ENCODE data around the gene GBX2.

GBX2 gene

DNA sequence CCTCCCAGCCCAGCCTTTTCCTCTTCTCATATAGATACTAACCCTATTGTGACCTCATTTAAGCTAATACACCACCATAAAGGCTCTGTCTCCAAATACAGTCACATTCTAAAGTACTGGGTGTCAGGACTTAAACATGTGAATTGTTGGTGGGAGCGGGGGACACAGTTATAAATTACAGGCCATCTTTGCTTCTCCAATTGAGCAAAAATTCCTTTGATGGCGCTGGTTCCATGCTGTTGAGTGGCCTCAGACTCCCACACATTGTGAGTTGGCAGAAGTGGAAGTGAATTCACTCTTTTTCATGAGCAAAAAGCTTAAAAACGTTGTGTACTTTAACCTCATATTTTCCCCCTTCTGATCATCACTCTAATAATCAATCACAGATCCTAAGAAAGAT is 46.0 kb downstream of the GBX2 start:
- no peak for DNase-seq (ENCODE audit: low read depth in 1 of 2, low spot score in 1 of 2)
- Histone ChIP-seq H3K27ac (replicated peaks) (no peak overlapping the region), H3K27me3 (ENCODE audit: insufficient read depth, poor library complexity, severe bottlenecking) (no peaks in the 10 kb centered on the region), H3K4me3 (replicated peaks; ENCODE audit: insufficient read depth, low read length) (no peak overlapping the region)
- TF ChIP-seq REST (IDR thresholded peaks at IDR 0.05; ENCODE audit: insufficient replicate concordance, low read depth) = no peak
- TF ChIP-seq CTCF (IDR thresholded peaks at IDR 0.05; ENCODE audit: insufficient read depth, low read length) = no peak
- TF ChIP-seq SPI1 (IDR thresholded peaks at IDR 0.05; ENCODE audit: borderline replicate concordance, low read depth) = no peak
- no peak for TF ChIP-seq POLR2AphosphoS5 (IDR thresholded peaks at IDR 0.05; ENCODE audit: low read depth)
- TF ChIP-seq GABPA (IDR thresholded peaks at IDR 0.05; ENCODE audit: low read depth) = no peak

DNA sequence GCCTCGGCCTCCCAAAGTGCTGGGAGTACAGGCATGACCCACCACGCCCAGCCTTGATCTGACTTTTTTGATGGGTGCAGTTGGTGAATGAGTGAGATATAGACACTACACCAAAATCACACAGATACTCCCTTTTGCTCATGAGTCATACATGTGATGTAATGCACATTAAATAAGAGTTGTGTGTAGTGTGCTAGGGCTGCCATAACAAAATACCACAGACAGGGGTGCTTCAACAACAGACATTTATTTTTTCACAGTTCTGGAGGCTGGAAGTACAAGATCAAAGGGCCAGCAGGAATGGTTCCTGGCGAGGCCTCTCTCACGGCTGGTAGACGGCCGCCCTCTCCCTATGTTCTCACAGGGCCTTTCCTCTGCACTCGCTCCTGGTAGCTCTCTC is 46.6 kb downstream of the GBX2 start:
- TF ChIP-seq REST (IDR thresholded peaks at IDR 0.05; ENCODE audit: insufficient replicate concordance, low read depth) = no peak
- TF ChIP-seq GABPA (IDR thresholded peaks at IDR 0.05; ENCODE audit: low read depth) = no peak
- TF ChIP-seq CTCF (IDR thresholded peaks at IDR 0.05; ENCODE audit: insufficient read depth, low read length) = no peak
- TF ChIP-seq POLR2AphosphoS5 (IDR thresholded peaks at IDR 0.05; ENCODE audit: low read depth) = no peak
- Histone ChIP-seq H3K27me3 (ENCODE audit: insufficient read depth, poor library complexity, severe bottlenecking) (no peaks in the 10 kb centered on the region), H3K4me3 (replicated peaks; ENCODE audit: insufficient read depth, low read length) (no peak overlapping the region), H3K27ac (replicated peaks) (no peak overlapping the region)
- no peak for DNase-seq (ENCODE audit: low read depth in 1 of 2, low spot score in 1 of 2)

DNA sequence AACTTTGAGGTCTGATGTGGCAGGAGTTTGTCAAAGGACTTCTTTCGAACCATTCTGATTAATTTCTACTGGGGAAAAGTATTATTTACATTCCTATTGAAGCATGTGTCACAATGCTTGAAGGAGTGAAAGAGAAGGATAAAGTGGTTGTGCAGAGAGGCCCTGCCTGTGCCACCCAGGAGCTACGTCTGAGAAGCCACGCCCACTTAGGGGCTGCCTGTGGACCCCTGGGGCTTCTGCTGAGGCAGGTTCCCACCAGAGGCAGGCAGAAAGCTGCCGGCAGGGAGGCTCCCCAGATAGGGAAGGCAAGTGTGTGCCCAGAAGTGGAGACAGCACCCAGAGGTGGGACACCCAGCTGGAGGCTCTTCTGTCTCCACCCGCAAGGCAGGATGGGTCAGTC is 47.4 kb downstream of the GBX2 start:
- no peak for DNase-seq (ENCODE audit: low read depth in 1 of 2, low spot score in 1 of 2)
- TF ChIP-seq CTCF (IDR thresholded peaks at IDR 0.05; ENCODE audit: insufficient read depth, low read length) = no peak
- no peak for TF ChIP-seq REST (IDR thresholded peaks at IDR 0.05; ENCODE audit: insufficient replicate concordance, low read depth)
- Histone ChIP-seq H3K27ac (replicated peaks) (no peak overlapping the region), H3K4me3 (replicated peaks; ENCODE audit: insufficient read depth, low read length) (no peak overlapping the region), H3K27me3 (ENCODE audit: insufficient read depth, poor library complexity, severe bottlenecking) (no peaks in the 10 kb centered on the region)
